Colonic mucosa (tissue), 4 donors: Measurements from ENCODE around the gene RALGPS1. TPM values are rescaled to one million over a fixed set of nuclear protein-coding genes. Genes with fewer than 3 reads are reported as not detected.

Source experiments
- DNase-seq: peaks from one replicate; pipeline ENCODE4 v3.0.0-alpha.2; 2020
- H3K27ac ChIP-seq: fragments of 200-600 bp; one replicate; pipeline ENCODE4 v1.8.0; 2021
- H3K27me3 ChIP-seq: fragments of 200-600 bp; one replicate; pipeline ENCODE4 v1.8.0; 2021
- H3K36me3 ChIP-seq: fragments of 200-600 bp; one replicate; pipeline ENCODE4 v1.8.0; 2021
- H3K4me1 ChIP-seq: fragments of 200-600 bp; one replicate; pipeline ENCODE4 v1.8.0; 2021; ENCODE audit warnings: mild to moderate bottlenecking
- H3K4me3 ChIP-seq: fragments of 200-600 bp; one replicate; pipeline ENCODE4 v1.8.0; 2021
- H3K9ac ChIP-seq, 2 donors: one replicate each; pipeline ENCODE4 v1.7.0; 2013; ENCODE audit warnings: control low read depth in 2 of 2, low read depth in 2 of 2, low read length in 2 of 2
- H3K9me3 ChIP-seq: fragments of 200-600 bp; one replicate; pipeline ENCODE4 v1.8.0; 2021
- intact Hi-C: fragments of 100-400 bp; cut with DNase I; formaldehyde crosslinking; loops from one replicate; pipeline ENCODE4 v1.14.1; 2022
- total RNA-seq, 2 donors: library from RNA; stranded (reverse); fragmentation: NEBNext Ultra II Directional in 1 of 2; extraction: Animal tissue kit (Norgen Biotek cat#: 25700) in 1 of 2; gene quantifications; one replicate each; pipeline ENCODE4 v1.2.1, GENCODE V29; 2021
- TF ChIP-seq, protein P1 (sequence below): fragments of 200-600 bp; IDR thresholded peaks from one replicate; pipeline ENCODE4 v1.8.0; 2022; ENCODE audit warnings: antibody characterized with exemption, mild to moderate bottlenecking
- donor health status: healthy.
- donor health status: DM: no; HTN: no; CAD: no.
- donor health status: DM: no; HTN: no; CAD: no.

Gene RALGPS1
- total RNA-seq, 2 donors from 2014 or later: 22.6 to 27.2 TPM

DNA sequence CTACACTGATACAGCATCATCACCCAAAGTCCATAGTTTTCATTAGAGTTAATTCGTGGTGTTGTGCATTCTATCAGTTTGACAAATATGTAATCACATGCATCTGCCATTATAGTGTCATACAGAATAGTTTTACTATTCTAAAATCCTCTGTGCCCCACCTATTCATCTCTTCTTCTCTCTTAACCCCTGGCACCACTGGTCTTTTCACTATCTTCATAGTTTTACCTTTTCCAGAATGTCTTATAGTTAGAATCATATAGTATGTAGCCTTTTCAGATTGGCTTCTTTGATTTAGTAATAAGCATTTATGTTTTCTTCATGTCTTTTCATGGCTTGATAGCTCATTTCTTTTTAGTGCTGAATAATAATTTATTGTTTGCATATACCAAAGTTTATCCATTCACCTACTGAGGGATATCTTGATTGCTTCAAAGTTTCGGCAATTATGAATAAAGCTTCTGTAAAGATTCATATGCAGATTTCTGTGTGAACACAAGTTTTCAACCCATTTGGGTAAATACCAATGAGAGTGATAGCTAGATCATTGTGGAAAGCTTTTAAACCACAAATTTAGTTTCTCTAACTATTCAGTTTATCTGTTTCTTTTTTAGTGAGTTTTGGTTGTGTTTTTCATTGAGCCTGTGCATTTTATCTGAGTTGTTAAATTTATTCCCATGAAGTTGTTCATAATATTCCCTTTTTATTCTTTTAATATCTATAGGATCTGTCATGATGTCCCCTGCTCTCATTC lies 84.9 kb downstream of the RALGPS1 start:
- H3K4me3 ChIP-seq: no peak overlapping the region
- H3K9me3 ChIP-seq: no peaks in the 10 kb centered on the region
- H3K4me1 ChIP-seq: no peaks in the 10 kb centered on the region
- no peak for DNase-seq
- H3K9ac ChIP-seq: no peak overlapping the region
- H3K27me3 ChIP-seq: no peaks in the 10 kb centered on the region
- no peaks in the 10 kb centered on the region for H3K36me3 ChIP-seq
- H3K27ac ChIP-seq: no peak overlapping the region
- intact Hi-C loops: no loop called here
- TF ChIP-seq, protein P1, sequence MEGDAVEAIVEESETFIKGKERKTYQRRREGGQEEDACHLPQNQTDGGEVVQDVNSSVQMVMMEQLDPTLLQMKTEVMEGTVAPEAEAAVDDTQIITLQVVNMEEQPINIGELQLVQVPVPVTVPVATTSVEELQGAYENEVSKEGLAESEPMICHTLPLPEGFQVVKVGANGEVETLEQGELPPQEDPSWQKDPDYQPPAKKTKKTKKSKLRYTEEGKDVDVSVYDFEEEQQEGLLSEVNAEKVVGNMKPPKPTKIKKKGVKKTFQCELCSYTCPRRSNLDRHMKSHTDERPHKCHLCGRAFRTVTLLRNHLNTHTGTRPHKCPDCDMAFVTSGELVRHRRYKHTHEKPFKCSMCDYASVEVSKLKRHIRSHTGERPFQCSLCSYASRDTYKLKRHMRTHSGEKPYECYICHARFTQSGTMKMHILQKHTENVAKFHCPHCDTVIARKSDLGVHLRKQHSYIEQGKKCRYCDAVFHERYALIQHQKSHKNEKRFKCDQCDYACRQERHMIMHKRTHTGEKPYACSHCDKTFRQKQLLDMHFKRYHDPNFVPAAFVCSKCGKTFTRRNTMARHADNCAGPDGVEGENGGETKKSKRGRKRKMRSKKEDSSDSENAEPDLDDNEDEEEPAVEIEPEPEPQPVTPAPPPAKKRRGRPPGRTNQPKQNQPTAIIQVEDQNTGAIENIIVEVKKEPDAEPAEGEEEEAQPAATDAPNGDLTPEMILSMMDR: no peak

DNA sequence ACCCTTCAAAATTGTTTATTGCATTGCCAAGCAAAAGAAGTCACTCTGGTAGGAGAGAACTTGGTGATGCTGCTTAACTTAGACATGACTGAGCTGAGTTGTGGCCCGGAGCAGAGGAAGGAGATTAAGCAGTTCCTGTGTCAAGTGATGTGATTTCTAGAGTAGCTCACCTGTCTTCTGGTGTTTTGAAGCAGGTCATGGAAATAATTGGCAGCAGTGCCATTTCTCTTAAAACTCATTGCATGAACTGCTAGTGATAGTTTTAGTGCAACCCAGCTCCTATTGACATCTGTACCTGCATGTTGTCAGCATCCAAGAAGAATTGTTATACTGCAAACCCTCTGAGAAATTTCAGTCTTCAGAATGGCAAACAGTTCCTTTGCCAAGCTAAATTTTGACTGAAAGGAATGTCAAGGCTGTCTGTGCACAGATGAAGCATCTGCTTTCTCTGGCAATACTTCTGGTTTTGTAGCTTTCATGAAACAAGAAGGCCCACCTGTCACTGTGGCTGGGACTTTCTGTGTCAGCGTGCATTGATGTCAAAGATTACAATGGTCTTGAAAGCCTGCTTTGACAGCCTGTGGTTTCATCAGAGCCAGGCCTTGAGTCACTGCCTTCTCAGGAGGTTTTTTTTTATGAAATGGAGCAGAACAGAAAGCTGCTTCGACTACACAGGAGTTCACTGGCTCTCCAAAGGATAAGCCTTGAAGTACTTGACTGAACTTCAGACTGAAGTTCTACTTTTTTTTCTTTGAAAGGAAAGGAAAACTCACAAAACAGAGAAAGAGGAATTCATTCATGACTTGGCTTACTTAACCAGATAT lies 90.6 kb downstream of the RALGPS1 start:
- Histone ChIP-seq H3K27me3 (no peaks in the 10 kb centered on the region), H3K9ac (no peak overlapping the region), H3K36me3 (no peaks in the 10 kb centered on the region), H3K4me3 (no peak overlapping the region), H3K4me1 (no peaks in the 10 kb centered on the region), H3K9me3 (no peaks in the 10 kb centered on the region), H3K27ac (no peak overlapping the region)
- intact Hi-C loops: no loop called here
- TF ChIP-seq, protein P1: no peak
- no peak for DNase-seq

DNA sequence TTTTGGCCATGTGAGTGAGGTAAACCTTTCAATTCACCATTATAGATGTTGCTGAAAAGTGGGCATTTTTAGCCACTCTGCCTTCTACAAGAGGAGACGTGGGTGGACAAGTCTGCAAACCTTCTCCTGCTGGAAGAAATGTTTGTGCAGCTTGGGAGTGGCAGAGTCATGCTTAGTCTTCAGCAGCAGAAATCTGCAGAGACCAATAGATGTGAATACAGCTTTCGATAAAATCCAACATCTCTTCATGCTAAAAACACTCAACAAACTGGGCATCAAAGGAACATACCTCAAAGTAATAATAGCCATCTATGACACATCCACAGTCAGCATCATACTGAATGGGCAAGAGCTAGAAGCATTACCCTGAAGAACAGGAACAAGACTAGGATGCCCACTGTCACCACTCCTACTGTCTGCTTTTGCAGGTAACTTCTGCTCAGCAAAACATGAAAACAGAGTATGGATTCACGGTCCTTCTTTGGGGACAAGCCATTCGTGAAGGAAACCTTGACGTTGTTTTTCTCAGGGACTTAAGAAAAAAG lies 91.3 kb downstream of the RALGPS1 start:
- TF ChIP-seq, protein P1: no peak
- intact Hi-C loops: no loop called here
- Histone ChIP-seq H3K9ac (no peak overlapping the region), H3K36me3 (no peaks in the 10 kb centered on the region), H3K27me3 (no peaks in the 10 kb centered on the region), H3K27ac (no peak overlapping the region), H3K4me3 (no peak overlapping the region), H3K4me1 (no peaks in the 10 kb centered on the region), H3K9me3 (no peaks in the 10 kb centered on the region)
- DNase-seq: no peak

DNA sequence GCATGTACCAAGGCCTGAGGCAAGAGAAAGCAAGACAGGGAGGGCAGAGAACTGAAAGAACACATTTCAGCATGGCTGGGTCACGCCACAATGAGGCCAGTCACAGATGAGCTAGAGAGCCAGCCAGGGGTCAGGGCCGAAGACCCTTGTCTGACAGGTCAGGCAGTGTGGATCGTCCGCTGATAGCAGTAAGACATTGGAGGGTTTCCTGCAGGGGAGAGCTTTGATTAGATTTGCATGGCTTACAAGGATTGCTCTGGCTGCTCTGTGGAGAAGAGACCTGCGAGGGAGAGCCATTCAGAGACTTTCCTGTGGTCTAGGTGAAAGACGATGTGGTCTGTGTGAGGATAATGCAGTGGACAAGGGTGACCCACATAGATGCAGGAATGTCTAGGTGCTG lies 93.1 kb downstream of the RALGPS1 start:
- Histone ChIP-seq H3K36me3 (no peaks in the 10 kb centered on the region), H3K27me3 (no peaks in the 10 kb centered on the region), H3K4me3 (no peak overlapping the region), H3K4me1 (peaks cover 4% of the 10 kb centered on the region), H3K9ac (no peak overlapping the region), H3K9me3 (no peaks in the 10 kb centered on the region), H3K27ac (no peak overlapping the region)
- no peak for DNase-seq
- TF ChIP-seq, protein P1: no peak
- intact Hi-C loops: no loop called here

DNA sequence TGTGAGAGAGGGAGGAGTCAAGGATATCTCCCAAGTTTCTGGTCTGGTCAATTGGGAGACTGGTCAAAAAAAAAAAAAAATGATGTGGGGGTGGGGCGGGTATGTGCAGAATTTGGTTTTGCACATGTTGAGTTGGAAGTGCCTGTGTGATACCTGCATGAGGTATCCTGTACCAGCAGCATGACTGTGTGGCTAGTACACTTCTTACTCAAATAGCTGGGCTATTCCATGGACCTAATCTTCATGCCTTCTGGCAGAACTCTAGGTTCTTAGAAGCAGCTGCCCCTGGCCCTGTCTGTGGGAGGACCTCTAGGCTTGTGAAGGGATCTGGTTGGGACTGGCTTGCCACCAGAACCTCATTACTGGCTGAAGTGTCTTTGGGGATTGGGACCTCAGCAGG lies 93.5 kb downstream of the RALGPS1 start:
- DNase-seq: no peak
- TF ChIP-seq, protein P1: no peak
- Histone ChIP-seq H3K27me3 (no peaks in the 10 kb centered on the region), H3K9ac (no peak overlapping the region), H3K9me3 (no peaks in the 10 kb centered on the region), H3K27ac (no peak overlapping the region), H3K4me1 (peaks cover 4% of the 10 kb centered on the region), H3K4me3 (no peak overlapping the region), H3K36me3 (no peaks in the 10 kb centered on the region)
- intact Hi-C loops: no loop called here
